ENCODE measurements around the gene WRNIP1.
"Not testable (repeated sequence)": the region's sequence is repeated elsewhere in the genome, so short reads cannot be mapped to it uniquely, and the experiment has no call there.

Gene WRNIP1

DNA sequence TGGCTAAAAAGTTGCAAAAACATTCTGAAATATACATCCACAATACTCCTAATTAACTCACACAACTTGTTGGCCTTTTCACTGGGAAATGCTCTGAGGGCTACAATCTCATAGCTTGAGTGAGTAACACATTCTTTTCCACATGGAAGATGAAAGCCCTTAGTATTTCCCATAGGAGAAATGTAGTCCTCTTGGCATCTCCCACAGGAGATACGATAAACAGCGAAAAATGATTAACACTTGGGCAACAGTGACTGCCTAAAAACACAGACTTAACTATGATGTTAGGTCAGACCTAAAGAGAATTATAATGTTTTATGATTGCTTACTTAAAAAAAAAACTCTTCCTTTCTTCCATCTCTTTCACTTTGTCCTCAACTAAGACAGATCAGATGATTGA is 23.4 kb upstream of the WRNIP1 start:
- no peak for DNase-seq (ENCODE audit: low read depth)

- DNase-seq (ENCODE audit: low read depth): no peak
Observed at GRCh38 chr6:2743280-2744208, 21.6 kb upstream of the WRNIP1 start.

DNA sequence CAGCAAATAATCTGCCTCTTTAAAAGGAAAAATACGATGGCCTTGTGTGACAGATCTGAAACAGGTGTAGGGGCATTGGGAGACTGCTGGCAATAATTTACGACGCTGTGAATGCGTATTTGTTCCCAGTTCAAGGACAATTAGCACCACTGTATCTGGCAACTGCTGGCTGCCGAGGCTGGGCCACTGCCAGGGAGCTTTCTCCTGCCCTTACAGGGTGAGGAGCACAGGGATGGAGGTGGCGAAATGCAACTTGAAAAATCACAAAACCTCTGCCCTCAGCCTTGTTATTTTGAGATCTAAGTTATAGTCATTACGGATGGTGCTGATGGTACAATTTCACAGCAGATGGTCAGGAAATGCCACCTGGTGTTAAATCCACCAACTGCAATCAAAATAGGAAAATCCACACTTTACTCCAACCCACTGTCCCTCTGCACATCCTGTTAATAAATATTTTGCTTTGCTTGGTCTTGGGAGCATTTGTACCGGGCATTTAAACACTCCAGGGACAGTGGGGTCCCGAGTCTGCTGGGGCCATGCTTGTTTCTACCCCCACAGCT is 20.9 kb upstream of the WRNIP1 start:
- DNase-seq (ENCODE audit: low read depth): no peak

DNA sequence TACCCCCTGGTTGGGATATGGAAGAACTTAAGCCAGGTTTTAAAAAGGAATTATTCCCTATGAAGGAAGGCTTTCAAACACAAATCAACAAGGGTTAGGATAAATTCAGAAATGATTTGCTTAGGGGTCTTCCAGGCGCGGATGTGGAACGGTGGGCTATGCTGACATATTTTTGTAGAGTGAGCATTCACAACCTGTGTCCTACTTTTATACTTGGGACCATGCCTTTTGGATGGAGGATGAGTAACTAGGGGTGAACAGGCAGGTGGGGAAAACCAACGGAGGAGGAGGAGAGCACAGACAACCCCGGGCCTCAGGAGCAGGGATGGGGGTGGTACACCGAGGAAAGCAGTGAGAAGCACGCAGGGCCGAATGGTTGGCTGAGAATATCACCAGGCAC is 20.4 kb upstream of the WRNIP1 start:
- DNase-seq (ENCODE audit: low read depth): no peak

DNA sequence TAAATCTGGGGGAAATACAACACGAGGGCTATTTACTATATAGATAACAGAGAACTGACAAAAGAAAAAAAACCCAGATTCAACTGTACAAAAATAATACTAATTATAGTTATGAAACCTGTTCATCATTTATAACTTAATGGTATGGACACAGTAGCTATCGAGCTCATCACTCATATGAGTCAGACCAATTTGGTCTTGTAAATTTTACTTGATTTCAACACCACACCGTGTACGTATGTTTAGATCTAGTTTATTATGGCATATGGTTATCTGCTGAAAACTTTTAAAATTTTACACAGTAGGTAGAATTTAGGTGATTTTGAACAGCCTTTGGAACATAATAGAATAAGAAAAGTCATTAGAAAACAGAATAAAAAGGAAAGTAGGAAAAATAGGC is 19.9 kb upstream of the WRNIP1 start:
- no peak for DNase-seq (ENCODE audit: low read depth)

DNA sequence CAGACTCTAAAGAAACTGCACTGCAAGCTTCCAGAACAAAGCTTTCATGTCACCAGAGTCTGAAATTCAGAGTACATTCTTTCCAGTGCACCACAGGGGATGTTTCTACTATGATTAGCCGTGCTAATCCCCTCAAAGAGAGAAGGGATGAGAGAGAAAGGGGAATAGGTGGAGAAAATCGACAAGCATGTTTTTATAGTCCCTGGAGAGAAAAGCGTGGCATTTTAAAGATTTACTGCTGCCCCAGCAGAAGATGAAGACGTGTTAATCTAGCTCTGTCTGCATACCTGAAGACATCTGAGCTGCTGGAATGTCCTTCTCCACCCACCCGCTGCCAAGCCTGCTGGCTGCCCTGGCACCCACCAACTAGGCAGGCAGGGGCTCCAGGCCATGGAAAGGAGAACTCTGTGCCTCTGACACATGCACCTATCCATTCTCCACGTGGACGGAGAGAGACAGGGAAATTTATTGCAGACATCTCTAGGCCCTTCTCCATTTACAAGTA is 18.6 kb upstream of the WRNIP1 start:
- no peak for DNase-seq (ENCODE audit: low read depth)

GRCh38 chr6:2748183-2748582 is 17.0 kb upstream of the WRNIP1 start:
- no peak for DNase-seq (ENCODE audit: low read depth)

GRCh38 chr6:2749969-2750600 is 15.1 kb upstream of the WRNIP1 start:
- DNase-seq (ENCODE audit: low read depth): no peak

- DNase-seq (ENCODE audit: low read depth): no peak
Observed at GRCh38 chr6:2750832-2751231, 14.4 kb upstream of the WRNIP1 start, which contains the start of gene MYLK4. MYLK4 (minus strand) TSS chr6:2750922; CDS start chr6:2749294, 1,628 bp downstream.

DNA sequence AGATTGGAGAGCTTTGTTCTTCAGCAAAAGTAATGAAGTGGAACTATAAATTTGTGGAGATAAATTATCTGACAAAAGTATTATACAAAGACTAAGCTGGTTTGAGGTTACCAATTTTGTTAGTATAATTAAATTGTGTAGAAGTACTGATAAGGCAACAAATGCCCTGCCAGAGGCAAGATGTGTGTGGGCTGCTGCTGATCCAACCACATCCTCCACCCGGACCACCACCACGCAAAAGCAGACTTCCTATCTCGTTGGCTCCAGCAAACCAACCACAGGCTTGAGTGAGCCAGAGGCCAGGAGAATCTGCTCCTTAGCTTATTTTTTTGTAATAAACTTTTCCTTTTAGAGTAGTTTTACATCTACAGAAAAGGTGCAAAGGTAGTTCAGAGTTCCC is 13.3 kb upstream of the WRNIP1 start:
- no peak for DNase-seq (ENCODE audit: low read depth)

DNA sequence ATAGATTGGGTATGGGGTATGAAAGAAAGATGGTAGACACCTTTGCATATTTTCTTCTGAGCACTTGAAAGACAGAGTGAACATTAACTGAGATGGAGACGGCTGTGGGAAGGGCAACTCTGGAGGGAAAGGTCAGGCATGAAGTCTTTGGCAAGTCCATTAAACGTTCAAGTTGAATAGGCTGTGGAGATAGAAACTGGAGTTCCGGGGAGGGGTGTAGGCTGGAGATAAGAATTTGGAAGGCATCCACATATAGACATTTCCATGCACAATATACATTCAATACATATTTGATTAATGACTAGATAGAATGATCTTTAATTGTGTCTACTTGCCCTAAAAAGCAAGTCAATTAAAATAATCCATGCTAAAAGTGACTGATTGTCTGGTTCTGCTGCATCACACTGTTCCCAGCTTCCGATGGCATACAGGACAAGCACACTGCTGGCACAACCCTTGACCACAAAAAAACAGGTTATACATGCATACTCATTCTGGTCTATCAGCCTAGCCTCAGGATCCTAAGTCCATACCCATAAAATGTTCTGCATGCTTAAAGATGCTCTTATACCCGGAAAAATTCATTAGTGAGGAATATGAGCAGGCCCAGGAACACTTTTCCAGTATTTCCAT is 12.6 kb upstream of the WRNIP1 start:
- no peak for DNase-seq (ENCODE audit: low read depth)

- DNase-seq (ENCODE audit: low read depth): no peak
Observed at GRCh38 chr6:2753110-2753489, 12.1 kb upstream of the WRNIP1 start.

DNA sequence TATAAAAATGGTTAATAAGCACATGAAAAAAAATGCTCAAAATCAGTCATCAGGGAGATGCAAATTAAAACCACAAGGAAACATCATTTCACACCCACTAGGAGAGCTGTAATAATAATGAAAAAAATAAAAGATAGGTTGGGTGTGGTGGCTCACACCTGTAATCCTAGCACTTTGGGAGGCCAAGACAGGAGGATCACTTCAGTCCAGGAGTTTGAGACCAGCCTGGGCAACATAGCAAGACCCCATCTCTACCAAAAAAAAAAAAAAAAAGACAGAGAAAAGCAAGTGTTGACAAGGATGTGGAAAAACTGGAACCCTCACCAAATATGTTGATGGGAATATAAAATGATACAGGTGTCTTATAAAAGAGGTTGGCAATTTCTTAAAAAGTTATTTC is 11.4 kb upstream of the WRNIP1 start:
- no peak for DNase-seq (ENCODE audit: low read depth)

DNA sequence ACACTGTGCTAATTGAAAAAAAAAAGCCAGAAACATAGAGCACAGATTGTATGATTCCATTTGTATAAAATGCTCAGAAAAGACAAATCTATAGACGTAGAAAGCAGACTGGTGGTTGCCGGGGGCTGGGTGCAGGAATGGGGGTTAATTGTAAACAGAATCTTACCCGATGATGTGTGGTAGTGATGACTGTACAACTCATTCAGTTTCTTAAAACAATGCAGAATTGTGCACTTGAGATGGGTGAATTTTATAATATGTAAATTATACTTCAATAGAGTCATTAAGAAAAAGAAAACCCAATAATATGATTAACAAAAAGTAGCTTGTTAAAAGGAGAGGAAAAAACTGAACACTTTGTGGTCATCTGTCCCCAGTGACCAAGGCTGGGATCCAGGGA is 10.8 kb upstream of the WRNIP1 start:
- DNase-seq (ENCODE audit: low read depth): no peak

- no peak for DNase-seq (ENCODE audit: low read depth)
Observed at GRCh38 chr6:2754911-2755310, 10.3 kb upstream of the WRNIP1 start.

GRCh38 chr6:2755456-2755855 is 9.7 kb upstream of the WRNIP1 start:
- no peak for DNase-seq (ENCODE audit: low read depth)

DNA sequence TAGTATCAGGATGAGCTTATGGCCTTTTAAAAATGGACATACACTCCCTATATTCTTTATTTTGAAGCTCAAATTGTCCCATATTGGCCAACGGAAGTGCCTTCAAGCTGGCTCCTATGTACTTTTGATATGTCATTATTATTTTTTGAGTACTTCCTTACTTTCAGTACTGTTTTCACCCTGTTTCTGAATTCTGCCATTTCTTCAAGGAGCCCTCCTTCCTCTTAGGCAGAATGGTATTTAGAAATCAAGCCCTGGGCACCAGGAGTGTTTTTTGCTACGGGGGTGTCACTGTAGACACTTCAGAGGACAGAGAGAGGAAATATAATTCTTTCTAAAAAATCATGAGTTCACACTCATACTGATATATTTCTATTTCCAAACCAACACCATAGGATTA is 9.0 kb upstream of the WRNIP1 start:
- DNase-seq (ENCODE audit: low read depth): no peak

DNA sequence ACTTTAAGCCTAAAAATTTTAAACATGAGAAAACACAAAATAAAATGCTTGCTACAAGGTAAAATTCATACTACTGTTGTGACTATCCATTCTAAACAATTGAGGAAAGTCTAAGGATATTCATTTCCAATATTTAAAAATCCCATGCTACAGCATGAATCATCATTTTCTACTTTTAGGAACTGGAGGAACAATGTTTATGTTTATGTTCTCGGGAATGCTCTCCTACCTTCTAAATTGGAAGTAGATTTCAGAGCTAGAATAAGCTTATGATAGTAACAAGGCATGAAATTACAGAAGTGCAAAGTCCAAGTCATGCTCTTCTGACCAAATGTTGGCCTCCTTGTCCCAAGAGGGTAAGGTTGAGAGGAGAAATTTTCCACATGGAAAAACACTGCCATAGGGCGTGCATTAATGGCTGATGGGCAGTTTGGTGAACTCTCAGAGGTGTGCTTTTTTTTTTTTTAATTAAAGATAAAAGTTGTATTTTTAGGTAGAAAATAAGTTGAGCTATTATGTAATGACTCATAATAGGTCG is 8.4 kb upstream of the WRNIP1 start:
- no peak for DNase-seq (ENCODE audit: low read depth)

- DNase-seq (ENCODE audit: low read depth): no peak
Observed at GRCh38 chr6:2758980-2759379, 6.2 kb upstream of the WRNIP1 start.

DNA sequence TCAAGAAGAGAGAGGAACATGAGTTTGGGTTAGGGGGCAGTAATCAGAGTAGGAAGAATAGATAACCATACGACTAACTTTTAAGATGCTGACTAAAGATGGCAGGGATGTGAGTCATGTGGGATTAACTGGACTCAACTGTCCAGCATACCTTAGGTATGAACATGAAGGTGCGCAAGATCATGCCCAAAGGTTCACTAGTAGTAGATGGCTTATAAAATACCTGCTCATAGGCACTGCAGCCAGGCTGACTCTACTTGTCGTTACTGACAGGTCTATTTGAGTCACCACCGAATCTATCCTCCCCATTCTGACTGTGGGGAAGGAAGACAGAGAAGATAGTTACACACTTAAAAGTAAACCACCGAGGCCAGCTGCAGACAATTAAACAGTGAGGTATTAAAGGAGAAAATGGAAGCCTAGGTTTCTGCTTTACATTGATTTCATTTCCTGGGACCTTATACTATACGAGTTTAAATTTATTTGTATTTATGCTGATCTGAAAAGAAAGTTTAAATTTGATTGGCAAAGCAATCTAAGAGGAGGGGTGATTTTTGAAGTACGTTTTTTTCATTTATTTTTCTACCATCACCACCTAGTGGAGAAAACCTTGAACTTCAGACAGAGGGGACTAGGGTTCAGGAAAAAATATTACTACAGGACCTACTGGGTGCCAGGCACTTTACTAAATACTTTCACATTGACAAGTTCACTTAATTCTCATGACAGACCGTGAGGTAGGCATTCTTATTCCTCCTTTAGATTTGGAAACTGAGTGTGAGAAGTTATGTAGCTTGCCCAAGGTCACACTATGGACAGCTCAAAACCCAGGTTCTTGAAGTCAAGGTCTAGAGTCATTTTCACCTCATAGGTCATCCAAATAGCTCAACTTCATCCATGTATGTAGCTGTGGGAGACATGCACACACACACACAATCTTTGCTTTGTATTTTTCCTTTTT is 4.0 kb upstream of the WRNIP1 start:
- DNase-seq (ENCODE audit: low read depth): no peak

DNA sequence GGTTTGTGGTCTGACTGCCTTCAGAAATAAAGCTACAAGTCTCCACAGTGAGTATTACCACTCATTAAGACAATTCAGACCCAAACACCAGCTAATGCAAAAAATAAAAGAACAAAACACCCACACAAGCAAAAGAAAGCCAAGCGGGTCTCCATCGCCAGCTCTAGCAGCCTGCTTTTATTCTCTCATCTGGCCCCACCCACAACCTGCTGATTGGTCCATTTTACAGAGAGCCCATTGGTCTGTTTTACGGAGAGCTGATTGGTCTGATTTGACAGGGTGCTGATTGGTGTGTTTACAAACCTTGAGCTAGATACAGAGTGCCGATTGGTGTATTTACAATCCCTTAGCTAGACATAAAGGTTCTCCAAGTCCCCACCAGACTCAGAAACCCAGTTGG is 2.3 kb upstream of the WRNIP1 start:
- not testable (repeated sequence) for DNase-seq (ENCODE audit: low read depth)

Measured in GM04503 (cell line).